CD14-positive monocyte (primary cell): ENCODE data around the gene TIAM1. TPM values are rescaled to one million over a fixed set of nuclear protein-coding genes. Genes with fewer than 3 reads are reported as not detected.

ENCODE experiments used
- DNase-seq, 3 donors: peaks; one replicate each; pipeline ENCODE4 v3.0.0-alpha.2; 2011 to 2022
- H2AFZ ChIP-seq: 2 replicates; pipeline ENCODE4 v1.6.0; 2012; ENCODE audit warnings: mild to moderate bottlenecking, low read depth, low read length, inconsistent platforms; ENCODE audit not compliant: insufficient read depth, poor library complexity, severe bottlenecking
- H3K27ac ChIP-seq, 2 donors: 1 replicate in 1 of 2; 2 replicates in 1 of 2; pipeline ENCODE4 v1.5.1; 2012 to 2013; ENCODE audit warnings: low read length in 2 of 2, control low read depth in 1 of 2, inconsistent platforms in 1 of 2, low read depth in 1 of 2, mild to moderate bottlenecking in 1 of 2
- H3K27me3 ChIP-seq, 2 donors: one replicate each; pipeline versions ENCODE4 v1.6.0 to v1.6.1; 2011 to 2013; ENCODE audit warnings: low read length in 2 of 2; ENCODE audit not compliant: control insufficient read depth in 2 of 2, insufficient read depth in 2 of 2
- H3K36me3 ChIP-seq, 2 donors: replicated peaks in 1 of 2; 1 replicate in 1 of 2; 2 replicates in 1 of 2; pipeline versions ENCODE4 v1.5.1 to v1.6.1; 2012 to 2013; ENCODE audit warnings: low read length in 2 of 2, control low read depth in 1 of 2, inconsistent platforms in 1 of 2, mild to moderate bottlenecking in 1 of 2; ENCODE audit not compliant: insufficient read depth in 2 of 2, control insufficient read depth in 1 of 2
- H3K4me1 ChIP-seq, 2 donors: 1 replicate in 1 of 2; 2 replicates in 1 of 2; pipeline versions ENCODE4 v1.5.1 to v1.6.1; 2012 to 2013; ENCODE audit warnings: low read length in 2 of 2, control low read depth in 1 of 2, inconsistent platforms in 1 of 2, mild to moderate bottlenecking in 1 of 2, moderate library complexity in 1 of 2; ENCODE audit not compliant: insufficient read depth in 2 of 2, control insufficient read depth in 1 of 2
- H3K4me2 ChIP-seq: replicated peaks from 2 replicates; pipeline ENCODE3; 2012; ENCODE audit warnings: low read length, moderate library complexity, mild to moderate bottlenecking; ENCODE audit not compliant: poor library complexity, severe bottlenecking; ENCODE audit errors: extremely low read depth
- H3K4me3 ChIP-seq, 3 experiments: fragments of 200-600 bp in 1 of 3; sonication (generic) in 1 of 3; replicated peaks in 1 of 3; 1 replicate in 2 of 3; 2 replicates in 1 of 3; pipeline ENCODE4 v1.5.1; 2011 to 2013; ENCODE audit warnings: low read length in 3 of 3, mild to moderate bottlenecking in 3 of 3, control low read depth in 2 of 3, low read depth in 2 of 3, inconsistent platforms in 1 of 3, moderate library complexity in 1 of 3
- H3K79me2 ChIP-seq: 2 replicates; pipeline ENCODE4 v1.6.0; 2012; ENCODE audit warnings: mild to moderate bottlenecking, control low read depth, inconsistent platforms, low read length, moderate library complexity; ENCODE audit not compliant: insufficient read depth
- H3K9ac ChIP-seq: 2 replicates; pipeline ENCODE4 v1.6.0; 2017; ENCODE audit warnings: low read length, mild to moderate bottlenecking; ENCODE audit not compliant: insufficient read depth, poor library complexity, severe bottlenecking
- H3K9me3 ChIP-seq, 2 donors: replicated peaks in 1 of 2; 1 replicate in 1 of 2; 2 replicates in 1 of 2; pipeline versions ENCODE4 v1.5.1 to v1.6.1; 2012 to 2013; ENCODE audit warnings: low read length in 2 of 2, control low read depth in 1 of 2; ENCODE audit not compliant: control insufficient read depth in 1 of 2, insufficient read depth in 1 of 2
- H4K20me1 ChIP-seq: 2 replicates; pipeline ENCODE4 v1.6.0; 2012; ENCODE audit warnings: mild to moderate bottlenecking, low read length, control low read depth, moderate library complexity; ENCODE audit not compliant: insufficient read depth
- H3K27ac Mint-ChIP-seq, 7 donors: one replicate each; pipeline ENCODE4 v1.8.0; 2020; ENCODE audit warnings: mild to moderate bottlenecking in 7 of 7, mixed read lengths in 7 of 7, moderate library complexity in 6 of 7, inconsistent platforms in 2 of 7
- H3K27me3 Mint-ChIP-seq, 3 donors: one replicate each; pipeline ENCODE4 v1.8.0; 2021 to 2022; ENCODE audit warnings: low read depth in 3 of 3, mild to moderate bottlenecking in 3 of 3, mixed read lengths in 3 of 3, moderate library complexity in 3 of 3, inconsistent platforms in 1 of 3
- H3K36me3 Mint-ChIP-seq, 2 donors: one replicate each; pipeline ENCODE4 v1.8.0; 2020; ENCODE audit warnings: mixed read lengths in 2 of 2, inconsistent platforms in 1 of 2, mild to moderate bottlenecking in 1 of 2
- H3K4me1 Mint-ChIP-seq: one replicate; pipeline ENCODE4 v1.8.0; 2020; ENCODE audit warnings: mild to moderate bottlenecking, mixed read lengths
- H3K4me3 Mint-ChIP-seq, 2 donors: one replicate each; pipeline ENCODE4 v1.8.0; 2020; ENCODE audit warnings: mild to moderate bottlenecking in 2 of 2, mixed read lengths in 2 of 2, moderate library complexity in 1 of 2
- H3K9me3 Mint-ChIP-seq, 7 donors: one replicate each; pipeline ENCODE4 v1.8.0; 2020 to 2022; ENCODE audit warnings: mixed read lengths in 7 of 7, mild to moderate bottlenecking in 6 of 7, moderate library complexity in 6 of 7, inconsistent platforms in 2 of 7
- WGBS: methylation state at CpG from one replicate; pipeline ENCODE4 v1.1.5; 2013; ENCODE audit warnings: missing lambda C conversion rate; ENCODE audit not compliant: insufficient coverage; 5-methylcytosine and 5-hydroxymethylcytosine counted together
- intact Hi-C, 2 donors: fragments of 100-400 bp; cut with micrococcal nuclease; formaldehyde crosslinking; loops; one replicate each; pipeline versions ENCODE4 v1.15.0 to v1.15.1; 2023
- polyA plus RNA-seq, 3 donors: library from polyadenylated mRNA; depleted of rRNA in 1 of 3; unstranded in 2 of 3; stranded (reverse) in 1 of 3; fragments of 300-500 nt in 2 of 3; fragments of >200 nt in 1 of 3; fragmentation: Illumina TruSeq in 2 of 3; gene quantifications; 1 replicate in 2 of 3; 2 replicates in 1 of 3; pipeline ENCODE4 v1.2.3, GENCODE V29; 2012 to 2021
- TF ChIP-seq, protein P1 (sequence below): fragments of 200-600 bp; IDR thresholded peaks from one replicate; pipeline ENCODE4 v1.8.0; 2022; ENCODE audit warnings: antibody characterized with exemption, mild to moderate bottlenecking

Gene TIAM1
- polyA plus RNA-seq, 3 donors, result 17.7 to 55.0 (median 45.3) TPM

DNA sequence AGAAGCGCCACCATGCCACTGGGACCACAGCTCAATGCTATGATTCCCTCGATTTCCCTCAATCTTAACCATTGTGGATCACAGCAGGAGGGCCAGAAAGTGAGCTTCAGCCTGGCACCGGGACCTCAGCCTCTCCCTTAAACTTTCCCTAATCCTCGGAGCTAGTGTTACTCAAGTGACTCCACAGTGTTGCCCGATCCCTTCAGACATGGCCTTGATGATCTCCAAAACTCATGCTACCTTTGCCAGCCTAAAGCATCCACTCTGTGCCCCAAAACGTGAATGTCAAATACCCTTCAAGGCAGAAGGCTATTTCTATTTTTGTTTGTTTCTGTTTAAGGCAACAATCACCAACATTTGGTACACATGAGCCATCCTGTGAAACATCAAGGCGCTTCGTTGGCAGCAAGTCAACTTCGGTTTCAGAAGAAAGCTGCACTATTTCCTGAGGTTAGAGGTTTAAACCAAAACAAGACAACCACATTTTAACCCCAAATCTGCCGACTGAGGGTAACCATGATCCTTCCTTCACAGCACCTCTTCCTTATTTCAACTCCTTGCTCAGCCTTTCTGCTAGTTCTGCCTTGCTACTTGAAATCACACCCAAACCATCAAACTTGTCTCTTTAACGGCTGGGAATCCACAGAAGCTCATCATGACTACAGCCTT, 211.4 kb downstream of the TIAM1 start:
- no peaks in the 10 kb centered on the region for H3K27me3 ChIP-seq
- intact Hi-C loops, result no loop called here
- peaks cover 0 to 6% (median 2%) of the 10 kb centered on the region in 7 donors for H3K9me3 Mint-ChIP-seq
- TF ChIP-seq, protein P1, sequence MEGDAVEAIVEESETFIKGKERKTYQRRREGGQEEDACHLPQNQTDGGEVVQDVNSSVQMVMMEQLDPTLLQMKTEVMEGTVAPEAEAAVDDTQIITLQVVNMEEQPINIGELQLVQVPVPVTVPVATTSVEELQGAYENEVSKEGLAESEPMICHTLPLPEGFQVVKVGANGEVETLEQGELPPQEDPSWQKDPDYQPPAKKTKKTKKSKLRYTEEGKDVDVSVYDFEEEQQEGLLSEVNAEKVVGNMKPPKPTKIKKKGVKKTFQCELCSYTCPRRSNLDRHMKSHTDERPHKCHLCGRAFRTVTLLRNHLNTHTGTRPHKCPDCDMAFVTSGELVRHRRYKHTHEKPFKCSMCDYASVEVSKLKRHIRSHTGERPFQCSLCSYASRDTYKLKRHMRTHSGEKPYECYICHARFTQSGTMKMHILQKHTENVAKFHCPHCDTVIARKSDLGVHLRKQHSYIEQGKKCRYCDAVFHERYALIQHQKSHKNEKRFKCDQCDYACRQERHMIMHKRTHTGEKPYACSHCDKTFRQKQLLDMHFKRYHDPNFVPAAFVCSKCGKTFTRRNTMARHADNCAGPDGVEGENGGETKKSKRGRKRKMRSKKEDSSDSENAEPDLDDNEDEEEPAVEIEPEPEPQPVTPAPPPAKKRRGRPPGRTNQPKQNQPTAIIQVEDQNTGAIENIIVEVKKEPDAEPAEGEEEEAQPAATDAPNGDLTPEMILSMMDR, result no peak
- H3K36me3 Mint-ChIP-seq, result peaks cover 86 to 93% of the 10 kb centered on the region in 2 donors
- no peaks in the 10 kb centered on the region for H4K20me1 ChIP-seq
- WGBS, result 29% methylated on average over 10 of the region's 11 CpGs
- H3K4me1 ChIP-seq, result peaks cover 25 to 27% of the 10 kb centered on the region in 2 donors
- peak overlapping the region; percentile 24 for H2AFZ ChIP-seq
- peak overlapping the region in 1 of 2 donors; percentile 54 for H3K4me3 Mint-ChIP-seq
- peak overlapping the region in 5 of 7 donors; percentile 18 to 80 (median 63) for H3K27ac Mint-ChIP-seq
- H3K27me3 Mint-ChIP-seq, result peaks cover 2 to 5% (median 4%) of the 10 kb centered on the region in 3 donors
- DNase-seq, result peak in 1 of 3 donors; percentile 8
- H3K27ac ChIP-seq, result peak overlapping the region in 1 of 2 donors; percentile 67
- H3K36me3 ChIP-seq, result peaks cover 18 to 93% of the 10 kb centered on the region in 2 donors
- H3K4me3 ChIP-seq, result peak overlapping the region in 1 of 3 experiments; percentile 36
- H3K9ac ChIP-seq, result peak overlapping the region; percentile 22
- peak overlapping the region; percentile 41 for H3K4me2 ChIP-seq
- H3K79me2 ChIP-seq, result no peaks in the 10 kb centered on the region
- peaks cover 37% of the 10 kb centered on the region for H3K4me1 Mint-ChIP-seq
- H3K9me3 ChIP-seq, result no peaks in the 10 kb centered on the region

DNA sequence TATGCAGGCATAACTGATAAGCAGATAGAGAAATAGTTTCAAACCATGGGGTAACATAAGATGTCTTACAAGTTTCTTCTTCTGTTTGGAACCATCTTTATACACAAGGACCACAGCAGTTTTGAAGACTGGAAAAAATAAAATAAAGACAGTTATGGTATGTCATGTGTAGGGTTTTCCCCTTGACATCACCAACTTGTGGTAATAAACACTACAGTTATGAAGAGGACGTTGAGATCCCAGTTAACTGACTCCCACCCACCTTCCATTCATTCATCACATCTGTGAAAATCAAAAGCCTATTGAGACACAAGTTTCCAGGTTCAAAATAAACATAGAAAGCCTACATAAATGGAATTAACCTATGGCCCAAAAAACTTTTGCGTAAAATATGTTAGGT, 213.2 kb downstream of the TIAM1 start:
- Histone ChIP-seq H3K79me2 (no peaks in the 10 kb centered on the region), H3K27me3 (no peaks in the 10 kb centered on the region), H3K36me3 (peaks cover 23 to 92% of the 10 kb centered on the region in 2 donors), H2AFZ (no peak overlapping the region), H3K4me3 (no peak overlapping the region), H3K27ac (no peak overlapping the region), H3K9ac (no peak overlapping the region), H3K4me2 (no peak overlapping the region), H3K9me3 (no peaks in the 10 kb centered on the region), H4K20me1 (no peaks in the 10 kb centered on the region), H3K4me1 (peaks cover 21 to 23% of the 10 kb centered on the region in 2 donors)
- H3K9me3 Mint-ChIP-seq, result peaks cover 0 to 5% (median 2%) of the 10 kb centered on the region in 7 donors
- H3K36me3 Mint-ChIP-seq, result peaks cover 80 to 93% of the 10 kb centered on the region in 2 donors
- peaks cover 25% of the 10 kb centered on the region for H3K4me1 Mint-ChIP-seq
- no CpG with 5 or more reads among the region's 2 CpGs for WGBS
- no peak overlapping the region for H3K27ac Mint-ChIP-seq
- no peak for DNase-seq
- H3K4me3 Mint-ChIP-seq, result no peak overlapping the region
- peaks cover 2 to 4% (median 4%) of the 10 kb centered on the region in 3 donors for H3K27me3 Mint-ChIP-seq
- TF ChIP-seq, protein P1, result no peak
- intact Hi-C loops, result no loop called here
